ENCODE results near the gene IFT80.

Gene IFT80

DNA sequence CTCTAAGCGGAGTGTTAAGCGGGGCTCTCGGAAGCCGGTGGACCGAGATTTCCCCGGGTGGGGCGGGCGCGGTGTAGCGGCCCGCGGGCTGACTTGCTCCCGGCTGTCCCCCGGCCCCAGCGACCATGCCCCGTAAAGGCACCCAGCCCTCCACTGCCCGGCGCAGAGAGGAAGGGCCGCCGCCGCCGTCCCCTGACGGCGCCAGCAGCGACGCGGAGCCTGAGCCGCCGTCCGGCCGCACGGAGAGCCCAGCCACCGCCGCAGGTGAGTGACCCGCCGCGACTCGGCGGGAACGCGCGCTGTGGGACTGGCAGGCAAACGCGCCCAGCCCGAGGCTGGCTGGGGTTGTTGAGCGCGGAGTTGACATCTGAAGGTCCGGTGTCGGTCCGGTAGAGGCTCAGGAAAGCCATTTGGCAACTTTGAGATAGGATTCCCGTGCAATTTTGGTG lies 1.7 kb upstream of the IFT80 start:
- peak; percentile 2 for DNase-seq (ENCODE audit: low read depth)

DNA sequence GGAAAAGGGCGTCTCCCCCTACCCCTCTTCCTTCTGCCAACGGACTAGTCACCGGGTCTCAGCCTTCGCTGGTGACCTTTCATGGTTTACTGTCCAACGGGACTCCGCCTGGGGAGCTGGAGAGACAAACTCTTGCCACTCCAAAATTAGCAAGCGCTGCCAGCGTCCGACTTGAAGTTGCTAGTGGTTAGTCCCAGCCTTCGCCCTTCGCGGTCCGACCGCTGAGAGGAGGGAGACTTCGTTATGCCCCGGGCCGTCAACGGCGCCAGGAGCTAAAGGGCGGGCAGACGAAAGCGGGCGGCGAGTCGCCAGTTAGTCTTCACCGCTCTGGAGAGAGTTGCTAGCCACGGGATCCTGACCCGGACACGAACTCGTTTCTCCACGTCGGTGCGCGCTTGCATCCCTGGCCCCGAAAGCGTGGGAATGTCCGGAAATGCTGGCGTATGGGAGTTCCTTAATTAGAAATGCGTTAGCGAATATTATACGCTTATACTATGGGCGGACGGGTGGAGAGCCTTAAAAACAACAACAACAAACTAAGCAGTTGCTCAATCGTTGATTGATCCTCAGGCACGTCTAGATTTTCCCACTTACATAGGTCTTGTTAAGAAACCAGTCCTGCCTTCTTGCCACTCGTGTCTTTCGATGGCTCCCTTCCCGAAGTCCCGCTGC lies 1.1 kb upstream of the IFT80 start:
- DNase-seq (ENCODE audit: low read depth) = peak; percentile 10

DNA sequence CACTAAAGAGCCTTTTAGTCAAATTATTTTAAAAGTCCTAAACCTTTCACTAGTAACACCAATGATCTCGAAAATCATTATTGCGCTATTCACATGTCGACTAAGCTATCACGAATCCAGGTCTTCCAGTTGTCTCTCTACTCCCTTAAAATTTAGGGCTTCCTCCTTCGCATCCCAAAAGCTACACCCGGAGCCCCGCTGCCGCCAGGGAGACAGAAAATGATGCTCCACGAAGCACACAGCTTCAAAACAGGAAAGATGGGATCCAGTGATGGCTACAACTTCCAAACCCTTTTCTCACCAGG lies 253 bp downstream of the IFT80 start:
- DNase-seq (ENCODE audit: low read depth) = no peak

DNA sequence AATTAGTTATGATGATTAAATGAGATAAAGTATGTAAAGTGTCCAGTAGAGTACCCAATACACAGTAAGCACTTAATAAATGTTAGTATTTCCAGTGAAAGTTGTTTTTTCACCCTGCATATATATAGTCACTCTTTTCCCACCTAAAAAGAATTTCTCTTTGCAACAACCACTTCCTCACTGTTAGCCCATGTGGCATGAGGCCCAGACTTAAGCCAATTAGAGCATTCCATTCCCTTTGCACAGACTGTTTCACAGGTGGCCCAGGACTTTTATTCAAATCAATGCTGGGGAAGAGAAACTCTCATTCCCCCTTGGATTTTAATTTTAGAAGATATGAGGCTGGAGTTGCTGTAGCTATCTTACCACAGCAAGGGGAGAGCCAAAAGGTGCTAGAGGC lies 3.7 kb downstream of the IFT80 start:
- no peak for DNase-seq (ENCODE audit: low read depth)

DNA sequence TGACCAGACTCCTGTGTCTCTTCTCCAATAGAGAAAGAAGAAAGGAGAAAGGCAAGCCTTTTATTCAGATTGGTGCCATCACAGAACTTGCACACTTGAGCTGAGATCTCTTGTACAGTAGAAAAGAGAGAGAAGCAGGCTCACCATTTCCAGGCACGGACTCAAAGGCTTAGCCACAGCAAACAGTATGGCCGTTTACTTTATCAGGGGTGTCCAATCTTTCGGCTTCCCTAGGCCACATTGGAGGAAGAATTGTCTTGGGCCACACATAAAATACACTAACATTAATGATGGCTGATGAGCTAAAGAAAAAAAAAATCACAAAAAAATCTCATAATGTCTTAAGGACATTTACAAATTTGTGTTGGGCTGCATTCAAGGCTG lies 5.0 kb downstream of the IFT80 start:
- no peak for DNase-seq (ENCODE audit: low read depth)

DNA sequence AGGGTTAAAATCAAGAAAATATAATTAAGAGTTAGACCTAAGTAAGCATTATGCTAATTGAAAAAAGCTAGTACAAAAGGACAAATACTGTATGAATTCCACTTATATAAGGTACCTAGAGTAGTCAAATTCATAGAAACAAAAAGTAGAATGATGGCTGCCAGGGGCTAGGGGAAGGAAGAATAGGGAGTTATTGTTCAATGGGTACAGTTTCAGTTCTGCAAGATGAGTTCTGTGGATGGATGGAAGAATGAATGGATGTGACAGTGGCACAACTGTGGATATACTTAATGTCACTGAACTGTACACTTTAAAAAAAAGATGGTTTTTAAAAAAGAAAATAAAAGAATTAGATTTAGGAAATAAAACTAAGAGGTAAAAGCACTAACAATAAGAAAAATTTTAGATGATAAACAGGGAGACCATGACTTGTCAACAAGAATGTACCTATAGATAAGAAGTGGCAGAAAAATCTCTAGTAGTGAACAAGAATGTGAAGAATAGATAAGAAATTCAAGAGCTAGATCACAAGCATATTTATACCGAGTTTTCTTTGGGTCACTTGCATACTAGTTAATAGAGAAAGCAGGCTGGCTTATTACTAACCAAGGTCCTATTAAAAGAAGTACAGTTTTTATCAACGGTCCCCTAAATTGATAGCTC lies 5.5 kb downstream of the IFT80 start:
- no peak for DNase-seq (ENCODE audit: low read depth)

DNA sequence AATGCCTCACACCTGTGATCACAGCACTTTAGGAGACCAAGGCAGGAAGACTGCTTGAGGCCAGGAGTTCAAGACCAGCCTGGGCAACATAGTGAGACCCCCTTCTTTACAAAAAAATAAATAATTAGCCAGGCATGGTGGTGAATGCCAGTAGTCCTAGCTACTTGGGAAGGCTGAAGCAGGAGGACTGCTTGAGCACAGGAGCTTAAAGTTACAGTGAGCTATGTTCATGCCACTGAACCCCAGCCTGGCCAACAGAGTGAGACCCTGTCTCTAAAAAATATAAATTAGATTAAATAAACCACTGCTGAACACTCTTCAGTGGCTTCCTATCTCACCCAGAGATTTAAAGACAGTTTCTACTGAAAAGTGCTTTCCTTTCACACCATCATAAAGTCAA lies 6.2 kb downstream of the IFT80 start:
- DNase-seq (ENCODE audit: low read depth) = no peak

DNA sequence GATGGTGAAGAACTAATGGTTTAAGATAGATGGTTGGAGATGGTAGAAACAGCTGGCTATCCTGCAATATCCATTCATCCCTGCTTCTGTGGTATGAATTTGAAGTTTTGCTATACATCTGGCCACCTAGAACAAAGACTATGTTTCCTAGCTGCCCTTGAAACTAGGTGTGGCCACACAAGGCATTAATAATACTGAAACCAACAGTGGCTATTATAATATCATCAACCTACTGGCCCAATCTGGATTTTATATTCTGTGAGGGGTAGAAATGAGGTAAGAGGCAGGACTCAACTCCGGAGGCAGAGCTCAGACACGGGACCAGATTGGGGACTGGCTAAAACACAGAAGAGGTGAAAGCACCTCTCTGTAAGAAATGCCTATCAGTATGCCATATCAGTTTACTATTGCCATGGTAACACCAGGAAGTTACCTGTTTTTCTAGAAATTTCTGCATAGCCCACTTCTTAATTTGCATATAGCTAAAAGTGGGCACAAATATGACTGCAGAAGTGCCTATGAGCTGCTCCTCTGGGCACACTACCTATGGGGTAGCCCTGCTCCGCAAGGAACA lies 8.4 kb downstream of the IFT80 start:
- DNase-seq (ENCODE audit: low read depth) = no peak

DNA sequence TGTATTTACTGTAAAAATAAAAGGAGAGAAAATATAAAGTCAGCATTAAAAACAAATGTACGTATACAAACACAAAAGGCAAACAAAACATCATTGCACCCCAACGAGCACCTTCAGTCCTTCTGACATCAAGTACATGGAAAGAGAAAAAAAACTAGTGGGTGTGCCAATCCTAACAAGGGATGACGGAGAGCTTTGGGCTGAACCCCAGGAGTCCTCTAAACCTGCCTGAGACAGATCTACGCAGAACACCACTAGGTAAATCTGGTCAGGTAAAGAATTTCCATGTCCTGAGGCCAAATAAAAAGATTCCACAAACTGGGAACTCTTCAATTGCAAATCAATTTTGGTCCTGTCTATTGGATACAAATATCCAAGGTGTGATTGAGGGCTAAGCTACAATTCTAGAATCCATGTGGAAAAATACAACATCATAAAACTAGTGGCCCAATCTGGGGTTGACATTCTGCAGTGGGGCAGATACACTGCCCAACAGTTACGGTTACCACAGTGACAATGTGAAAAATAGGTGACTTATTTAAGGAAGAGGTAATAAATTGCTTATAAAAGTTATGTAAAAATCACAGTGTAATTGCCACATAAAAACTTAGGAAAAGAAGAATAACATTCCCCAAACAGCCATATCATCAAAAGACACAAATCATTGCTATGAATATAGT lies 14.2 kb downstream of the IFT80 start:
- no peak for DNase-seq (ENCODE audit: low read depth)

DNA sequence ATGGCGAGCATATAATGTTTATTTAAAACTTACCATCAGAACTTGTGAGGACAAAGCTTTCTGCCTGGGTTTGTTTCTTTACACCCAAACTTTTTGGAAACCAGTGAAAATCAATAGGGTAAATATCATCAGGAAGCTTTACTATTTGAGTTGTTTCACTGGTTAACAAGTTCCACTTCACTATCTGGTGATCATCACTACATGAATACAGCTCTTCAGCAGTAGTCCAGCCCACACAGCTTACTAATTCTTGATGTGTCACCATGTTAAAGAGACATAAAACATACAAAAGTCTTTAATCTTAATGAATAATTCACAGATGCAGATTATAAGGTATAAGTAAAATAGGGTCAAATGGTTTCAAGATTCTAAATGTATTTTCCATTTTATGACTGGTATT lies 17.6 kb downstream of the IFT80 start:
- DNase-seq (ENCODE audit: low read depth) = no peak

DNA sequence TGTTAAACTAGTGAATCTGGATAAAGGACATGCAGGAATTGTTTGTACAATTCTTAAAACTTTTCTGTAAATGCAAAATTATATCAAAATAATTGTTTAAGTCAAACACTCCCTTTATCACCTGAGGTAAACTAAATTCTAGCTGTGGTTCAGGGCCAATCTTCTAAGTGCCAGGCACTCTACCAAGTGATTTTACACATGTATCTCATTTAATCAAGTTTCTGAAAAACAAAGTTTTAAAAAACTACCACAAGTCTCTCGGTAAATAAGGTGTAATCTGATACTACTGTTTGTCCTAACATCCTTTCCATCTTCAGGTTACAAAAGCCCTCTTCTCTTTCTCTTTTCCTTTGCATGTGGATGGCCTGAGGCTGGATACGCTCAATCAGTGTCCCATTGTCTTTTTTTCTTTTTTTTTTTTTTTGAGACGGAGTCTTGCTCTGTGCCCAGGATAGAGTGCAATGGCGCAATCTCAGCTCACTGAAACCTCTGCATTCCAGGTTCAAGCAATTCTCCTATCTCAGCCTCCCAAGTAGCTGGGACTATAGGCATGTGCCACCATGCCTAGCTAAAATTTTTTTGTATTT lies 19.3 kb downstream of the IFT80 start:
- DNase-seq (ENCODE audit: low read depth) = no peak

DNA sequence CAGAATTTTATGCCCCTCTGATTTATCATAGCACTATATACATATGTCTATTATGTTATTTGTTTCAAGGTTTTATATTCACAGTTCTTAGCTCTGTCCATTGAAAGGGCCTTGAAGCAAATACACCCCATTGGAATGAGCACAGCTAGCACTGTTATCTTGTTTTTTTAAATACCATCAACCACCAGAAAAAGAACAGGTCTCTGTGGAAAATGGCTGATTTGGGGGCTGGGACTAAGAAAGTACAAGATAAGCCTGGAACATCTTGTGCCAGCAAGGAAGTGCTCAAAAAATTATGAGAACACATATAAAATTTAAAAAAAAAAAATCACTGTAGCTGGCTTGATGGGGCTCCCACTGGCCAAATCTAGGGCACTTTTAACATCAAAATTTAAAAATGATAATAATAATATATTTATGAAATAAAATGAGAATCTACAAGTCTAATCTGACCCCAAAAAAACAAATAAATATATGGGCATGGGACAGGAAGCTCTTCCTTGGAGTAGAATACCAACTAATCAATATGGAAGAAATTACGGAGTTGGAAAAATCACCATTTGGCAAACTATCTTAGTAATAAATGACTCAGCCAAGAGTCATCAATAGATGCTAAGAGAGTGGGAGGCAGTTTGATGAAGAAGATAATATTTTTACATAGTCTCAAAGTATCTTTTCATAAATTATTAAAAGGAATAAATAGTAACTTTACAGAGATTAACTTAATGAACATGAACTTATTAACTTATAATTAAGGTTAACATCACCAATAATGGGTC lies 20.5 kb downstream of the IFT80 start:
- no peak for DNase-seq (ENCODE audit: low read depth)

DNA sequence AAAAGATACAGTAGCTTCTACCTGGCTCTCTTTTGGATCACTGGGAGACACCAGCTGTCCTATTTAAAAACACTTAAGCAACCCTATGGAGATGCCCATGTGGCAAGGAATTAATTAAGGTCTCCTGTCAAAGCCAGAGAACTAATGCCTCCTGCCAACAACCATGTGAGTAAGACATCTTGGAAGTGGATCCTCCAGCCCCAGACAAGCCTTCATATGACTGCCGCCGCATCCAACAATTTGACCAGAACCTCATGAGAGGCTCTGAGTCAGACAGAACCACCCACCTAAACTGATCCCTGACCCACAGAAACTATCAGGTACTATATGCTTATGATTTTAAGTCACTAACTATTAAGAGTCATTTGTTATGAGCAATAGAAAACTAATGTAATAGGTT lies 22.3 kb downstream of the IFT80 start:
- DNase-seq (ENCODE audit: low read depth) = no peak

DNA sequence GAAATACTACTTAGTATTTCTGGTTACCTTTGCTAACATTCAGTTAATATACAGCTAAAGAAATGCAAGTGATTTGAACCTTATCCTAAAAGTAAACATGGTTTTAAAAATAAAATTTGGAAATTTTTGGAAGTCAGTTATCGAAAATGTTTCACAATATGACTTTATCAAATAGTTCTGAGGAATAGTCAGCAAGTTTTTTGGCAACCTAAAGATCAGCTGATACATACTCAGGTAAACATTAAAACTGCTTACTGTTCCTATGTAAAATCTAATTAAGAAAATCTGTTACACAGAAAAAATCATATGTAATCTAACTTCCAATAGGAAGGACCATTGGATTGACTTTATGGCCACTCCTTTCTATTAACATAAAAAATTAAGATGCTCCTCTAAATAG lies 24.1 kb downstream of the IFT80 start:
- no peak for DNase-seq (ENCODE audit: low read depth)

DNA sequence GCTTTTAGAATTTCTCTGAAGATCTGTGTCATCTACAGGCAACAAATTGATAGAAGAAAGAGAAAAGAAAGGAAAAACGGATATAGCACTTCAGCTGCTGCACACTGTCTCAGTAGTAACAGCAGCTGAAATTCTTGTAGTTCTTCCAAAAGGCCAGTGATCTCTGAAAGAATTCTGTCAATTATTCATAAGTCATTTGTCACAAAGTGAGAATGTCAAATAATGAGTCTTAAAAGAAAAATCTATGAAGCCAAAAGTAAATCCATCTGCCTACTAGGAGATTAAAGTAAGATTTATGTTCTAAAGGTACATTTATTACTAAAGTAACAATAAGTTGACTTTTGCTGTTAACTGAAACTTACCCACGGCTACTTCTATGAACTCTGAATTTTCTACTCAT lies 24.6 kb downstream of the IFT80 start:
- DNase-seq (ENCODE audit: low read depth) = no peak

DNA sequence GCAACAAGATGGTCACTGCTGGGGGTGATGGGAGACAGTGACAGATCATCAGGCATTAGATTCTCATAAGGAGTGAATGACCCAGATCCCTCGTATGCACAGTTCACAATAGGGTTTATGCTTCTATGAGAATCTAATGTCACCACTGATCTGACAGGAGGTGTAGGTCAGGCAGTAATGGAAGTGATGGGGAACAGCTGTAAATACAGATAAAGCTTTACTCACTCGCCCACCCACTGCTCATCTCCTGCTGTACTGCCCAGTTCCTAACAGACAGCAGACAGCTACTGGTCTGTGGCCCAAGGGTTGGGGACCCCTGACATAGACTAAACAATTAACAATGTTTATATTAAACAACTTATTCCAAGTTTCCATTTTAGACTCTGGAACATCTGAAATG lies 25.4 kb downstream of the IFT80 start:
- DNase-seq (ENCODE audit: low read depth) = no peak

DNA sequence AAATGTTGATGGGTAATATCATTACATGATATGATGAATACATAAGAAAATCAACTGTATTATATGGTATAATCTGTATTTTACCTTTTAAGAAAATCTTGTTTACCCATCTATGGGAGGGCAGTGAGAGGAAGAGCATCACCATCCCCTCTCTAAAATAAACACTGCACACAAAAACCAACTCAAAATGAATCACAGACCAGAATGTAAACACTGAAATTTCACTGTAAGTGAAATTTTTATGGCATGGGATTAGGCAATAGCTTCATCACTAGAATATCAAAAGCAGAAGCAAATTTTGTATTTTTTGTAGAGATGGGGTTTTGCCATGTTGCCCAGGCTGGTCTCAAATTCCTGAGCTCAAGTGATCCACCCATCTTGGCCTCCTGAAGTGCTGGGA lies 26.2 kb downstream of the IFT80 start:
- DNase-seq (ENCODE audit: low read depth) = no peak

DNA sequence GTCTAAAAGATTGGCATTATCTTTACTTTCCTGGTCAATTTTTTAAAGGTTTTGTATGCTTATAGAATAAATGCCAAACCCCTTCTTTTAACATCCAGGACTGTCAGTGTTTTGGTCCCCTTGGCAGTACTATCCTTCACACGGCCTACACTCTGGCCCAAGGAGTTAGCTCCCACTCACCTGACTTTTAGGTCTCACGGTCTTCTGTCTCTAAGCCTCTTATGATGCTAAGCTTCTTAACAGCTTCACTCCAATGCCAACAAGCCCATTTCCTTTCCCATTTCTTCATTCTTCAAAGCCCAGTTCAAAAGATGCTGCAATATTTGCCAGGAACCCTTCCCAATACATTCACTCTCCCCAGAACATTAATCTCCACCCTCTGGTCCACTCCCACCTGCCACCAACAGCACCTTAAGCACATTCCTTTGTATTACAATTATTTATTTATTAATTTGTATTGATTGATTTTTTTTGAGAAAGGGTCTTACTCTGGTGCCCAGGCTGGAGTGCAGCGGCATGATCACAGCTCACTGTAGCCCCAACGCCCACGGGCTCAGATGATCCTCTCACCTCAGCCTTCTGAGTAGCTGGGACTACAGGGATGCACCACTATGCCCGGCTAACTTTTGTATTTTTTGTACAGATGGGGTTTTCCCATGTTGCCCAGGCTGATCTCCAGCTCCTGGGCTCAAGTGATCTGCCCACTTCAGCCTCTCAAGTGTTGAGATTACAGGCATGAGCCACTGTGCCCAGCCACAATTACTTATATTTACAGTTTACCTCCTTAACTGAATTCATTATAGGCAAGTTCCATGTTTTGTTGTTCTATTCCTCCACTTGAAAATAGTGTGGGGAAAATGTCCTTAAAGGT lies 27.8 kb downstream of the IFT80 start:
- no peak for DNase-seq (ENCODE audit: low read depth)

DNA sequence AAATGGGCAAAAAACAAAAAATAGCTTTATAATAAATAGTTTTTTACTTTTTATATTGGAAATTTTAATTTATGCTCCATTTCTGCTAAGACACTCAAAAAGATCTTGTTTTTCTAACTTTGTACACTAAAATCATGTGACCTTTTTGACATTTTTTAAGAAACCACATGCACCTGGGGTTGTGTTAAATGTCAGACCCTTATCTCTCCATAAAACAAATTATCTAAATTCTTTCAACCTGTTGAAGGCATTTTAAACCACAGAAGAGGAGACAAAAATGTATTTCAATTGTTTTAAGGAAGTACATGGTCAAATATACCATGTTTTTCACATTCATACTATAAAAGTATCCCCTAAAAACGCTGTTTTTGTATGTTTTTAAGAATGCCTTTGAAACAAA lies 29.2 kb downstream of the IFT80 start:
- DNase-seq (ENCODE audit: low read depth) = no peak

DNA sequence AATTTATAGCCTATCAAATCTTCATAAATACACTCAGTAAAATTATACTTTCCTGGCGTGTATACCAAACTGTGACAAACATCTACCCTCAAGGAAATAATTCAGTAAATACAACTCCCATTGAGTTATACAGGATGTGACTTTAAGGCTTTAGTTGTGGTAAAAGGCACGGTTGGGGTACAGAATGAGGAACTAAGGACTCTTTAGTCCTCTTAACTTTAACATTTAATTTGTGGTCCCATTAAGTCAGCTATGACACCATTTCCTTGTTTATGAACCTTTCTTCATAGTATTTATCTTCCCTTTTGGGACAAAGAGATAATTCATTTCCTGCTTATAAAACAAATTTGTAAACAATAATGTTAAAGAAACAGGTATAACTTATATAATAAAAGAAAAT lies 30.2 kb downstream of the IFT80 start:
- no peak for DNase-seq (ENCODE audit: low read depth)

DNA sequence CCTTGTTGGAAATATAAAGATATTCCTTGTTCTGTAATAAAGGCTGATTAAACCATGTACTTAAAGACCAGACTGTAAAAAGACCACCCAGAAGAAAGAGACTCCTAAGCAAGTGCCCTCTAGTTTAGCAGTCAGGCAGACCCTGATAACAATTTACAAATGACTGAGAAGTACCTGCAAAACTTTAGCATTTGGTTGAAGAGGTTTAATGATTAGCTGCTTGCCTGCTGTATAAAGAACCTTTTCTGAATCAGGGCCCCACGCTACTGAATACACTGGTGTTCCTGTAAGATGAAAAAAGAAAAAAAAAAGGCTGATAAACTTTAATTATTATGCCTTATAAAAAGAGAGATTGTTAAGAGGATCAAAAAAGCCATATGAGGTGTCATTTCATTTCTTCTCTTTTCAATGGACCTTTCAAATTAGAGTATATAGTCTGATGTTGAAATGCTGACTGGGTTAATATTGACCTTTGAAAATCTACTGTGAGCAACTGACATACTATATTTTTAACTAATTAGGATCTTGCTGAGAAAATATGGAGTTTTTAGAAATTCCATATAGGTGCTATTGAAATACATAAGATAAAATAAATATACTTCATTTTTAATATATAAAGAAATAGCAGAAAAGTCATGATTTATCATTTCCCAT lies 33.0 kb downstream of the IFT80 start:
- DNase-seq (ENCODE audit: low read depth) = no peak
